GM12873 (cell line): ENCODE data around the gene TLN1.

Experiments
- TF ChIP-seq, protein P1 (sequence below): IDR thresholded peaks from 2 replicates; pipeline ENCODE4 v1.5.1; 2012; ENCODE audit warnings: low read depth, mild to moderate bottlenecking, moderate library complexity, low read length, control low read depth; ENCODE audit not compliant: insufficient read depth; ENCODE audit errors: missing control alignments

TLN1 gene

DNA sequence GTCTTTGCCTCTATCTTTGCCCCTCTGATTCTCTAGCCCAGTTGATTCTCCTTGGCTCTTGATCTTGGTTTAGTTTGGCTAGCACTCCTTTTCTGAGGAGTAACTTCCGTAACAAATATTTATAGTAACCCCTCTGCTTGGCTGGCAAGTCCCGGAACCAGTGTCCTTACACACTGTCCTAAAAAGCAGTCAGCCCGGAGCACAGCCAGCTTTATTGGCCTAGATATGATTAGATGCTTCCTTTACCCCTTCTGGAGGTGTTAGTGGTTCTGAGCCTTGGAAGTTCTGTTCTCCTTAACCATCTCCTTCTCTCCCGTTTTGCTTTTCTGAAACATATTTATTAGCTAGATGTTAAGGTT, 39.1 kb upstream of the TLN1 start:
- TF ChIP-seq, protein P1, sequence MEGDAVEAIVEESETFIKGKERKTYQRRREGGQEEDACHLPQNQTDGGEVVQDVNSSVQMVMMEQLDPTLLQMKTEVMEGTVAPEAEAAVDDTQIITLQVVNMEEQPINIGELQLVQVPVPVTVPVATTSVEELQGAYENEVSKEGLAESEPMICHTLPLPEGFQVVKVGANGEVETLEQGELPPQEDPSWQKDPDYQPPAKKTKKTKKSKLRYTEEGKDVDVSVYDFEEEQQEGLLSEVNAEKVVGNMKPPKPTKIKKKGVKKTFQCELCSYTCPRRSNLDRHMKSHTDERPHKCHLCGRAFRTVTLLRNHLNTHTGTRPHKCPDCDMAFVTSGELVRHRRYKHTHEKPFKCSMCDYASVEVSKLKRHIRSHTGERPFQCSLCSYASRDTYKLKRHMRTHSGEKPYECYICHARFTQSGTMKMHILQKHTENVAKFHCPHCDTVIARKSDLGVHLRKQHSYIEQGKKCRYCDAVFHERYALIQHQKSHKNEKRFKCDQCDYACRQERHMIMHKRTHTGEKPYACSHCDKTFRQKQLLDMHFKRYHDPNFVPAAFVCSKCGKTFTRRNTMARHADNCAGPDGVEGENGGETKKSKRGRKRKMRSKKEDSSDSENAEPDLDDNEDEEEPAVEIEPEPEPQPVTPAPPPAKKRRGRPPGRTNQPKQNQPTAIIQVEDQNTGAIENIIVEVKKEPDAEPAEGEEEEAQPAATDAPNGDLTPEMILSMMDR, result no peak

DNA sequence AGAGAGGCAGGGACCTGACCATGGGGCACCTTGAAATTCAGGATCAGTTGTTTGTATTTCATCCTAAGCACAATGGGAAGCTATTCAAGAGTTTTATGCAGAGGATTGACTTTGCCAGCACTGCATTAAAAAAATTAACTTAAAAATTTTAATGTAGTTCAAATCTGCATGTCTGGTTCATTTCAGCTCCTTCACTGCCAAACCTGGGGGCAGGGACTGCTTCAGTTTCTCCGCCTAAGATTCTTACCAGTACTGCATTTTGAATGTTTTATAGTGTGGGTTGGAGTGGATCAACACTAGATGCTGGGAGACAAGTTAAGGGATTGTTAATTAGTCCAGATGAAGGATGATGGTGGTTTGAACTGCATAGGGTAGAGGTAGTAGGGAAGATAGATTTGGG, 37.8 kb upstream of the TLN1 start:
- TF ChIP-seq, protein P1, result no peak

DNA sequence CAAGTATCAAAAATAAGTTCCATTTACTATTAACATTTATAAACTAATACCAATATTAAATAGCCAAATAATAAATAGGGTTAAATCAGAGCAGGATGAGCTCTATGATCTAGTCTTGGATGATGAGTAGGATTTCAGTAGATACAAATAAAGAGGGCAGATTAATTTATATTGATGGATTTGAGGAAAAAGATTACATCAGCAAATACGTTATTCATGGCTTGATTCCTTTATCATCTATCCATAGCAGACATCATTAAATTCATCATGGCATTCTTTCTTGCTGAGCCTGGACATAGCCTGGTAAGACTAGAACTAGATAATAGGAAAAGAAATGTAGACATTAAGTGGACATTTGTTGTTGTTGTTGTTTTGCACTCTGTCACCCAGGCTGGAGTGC, 35.5 kb upstream of the TLN1 start:
- TF ChIP-seq, protein P1, result no peak

DNA sequence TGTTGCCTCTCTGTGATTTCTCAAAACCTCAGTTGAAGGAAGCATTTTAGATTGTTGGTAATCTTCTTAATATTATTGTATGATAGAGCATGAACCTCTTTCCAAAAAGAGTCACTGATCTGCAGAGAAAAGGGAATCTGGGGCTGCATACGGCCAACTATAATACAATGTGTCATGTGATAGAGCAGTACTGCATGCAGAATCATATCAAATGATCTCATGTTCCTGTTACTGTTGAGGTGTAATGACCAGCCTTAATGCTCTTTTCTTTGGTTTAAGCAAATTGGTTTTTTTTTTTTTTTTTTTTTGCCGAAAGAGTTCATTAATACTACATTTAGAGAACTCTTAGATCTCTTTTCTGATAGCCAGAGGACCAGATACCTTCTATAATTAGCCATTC, 35.0 kb upstream of the TLN1 start:
- TF ChIP-seq, protein P1, result no peak

DNA sequence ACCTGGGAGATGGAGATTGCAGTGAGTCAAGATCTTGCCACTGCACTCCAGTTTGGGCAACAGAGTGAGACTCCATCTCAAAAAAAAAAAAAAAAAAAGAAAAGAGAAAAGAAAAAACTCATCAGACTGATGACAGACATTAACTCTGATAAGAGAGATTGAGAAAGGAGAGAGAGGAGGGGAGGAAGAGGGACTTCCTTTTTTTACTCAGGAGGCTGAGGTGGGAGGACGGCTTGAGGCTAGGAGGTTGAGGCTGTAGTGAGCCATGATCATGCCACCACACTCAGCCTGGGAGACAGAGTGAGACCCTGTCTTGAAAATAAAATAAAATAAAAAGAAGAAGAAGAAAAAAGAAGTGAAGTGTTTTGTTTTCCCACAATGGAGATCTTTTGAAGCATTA, 31.8 kb upstream of the TLN1 start:
- TF ChIP-seq, protein P1, result no peak

DNA sequence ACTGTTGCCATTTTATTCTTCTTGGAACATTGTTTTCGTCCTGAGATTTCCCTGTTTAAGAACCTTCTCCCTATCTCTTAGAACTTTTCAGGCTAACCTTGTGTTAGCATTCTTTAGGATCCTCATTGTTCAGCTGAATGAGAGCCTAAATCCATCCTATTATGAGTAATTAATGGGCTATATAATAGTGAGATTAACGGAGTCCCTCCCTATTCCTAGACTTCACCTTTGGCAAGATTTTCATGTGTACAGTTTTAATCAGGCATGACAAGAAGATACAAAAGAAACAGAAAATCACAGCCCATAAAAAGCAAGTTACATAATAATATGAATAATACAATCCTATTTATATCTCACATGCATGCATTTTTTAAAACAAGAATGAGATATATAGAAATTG, 31.2 kb upstream of the TLN1 start:
- TF ChIP-seq, protein P1, result no peak

DNA sequence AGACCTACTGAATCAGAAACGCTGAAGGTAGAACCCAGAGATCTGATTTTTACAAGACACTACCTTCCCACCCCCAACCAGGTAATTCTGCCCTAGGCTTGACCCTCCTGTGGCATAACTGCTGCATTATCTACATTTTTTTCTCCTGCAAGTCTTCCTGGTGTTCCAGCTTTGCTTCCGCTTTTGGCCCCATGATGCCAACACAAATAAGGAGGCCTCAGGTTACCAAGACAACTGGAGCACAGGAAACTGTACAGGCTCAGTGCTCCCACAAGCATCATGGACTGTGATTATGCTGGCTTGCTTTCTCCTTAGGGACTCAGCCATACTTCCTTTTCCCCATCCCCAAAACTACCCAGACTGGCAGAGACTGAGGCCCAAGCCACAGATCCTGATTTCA, 28.7 kb upstream of the TLN1 start:
- TF ChIP-seq, protein P1, result no peak

DNA sequence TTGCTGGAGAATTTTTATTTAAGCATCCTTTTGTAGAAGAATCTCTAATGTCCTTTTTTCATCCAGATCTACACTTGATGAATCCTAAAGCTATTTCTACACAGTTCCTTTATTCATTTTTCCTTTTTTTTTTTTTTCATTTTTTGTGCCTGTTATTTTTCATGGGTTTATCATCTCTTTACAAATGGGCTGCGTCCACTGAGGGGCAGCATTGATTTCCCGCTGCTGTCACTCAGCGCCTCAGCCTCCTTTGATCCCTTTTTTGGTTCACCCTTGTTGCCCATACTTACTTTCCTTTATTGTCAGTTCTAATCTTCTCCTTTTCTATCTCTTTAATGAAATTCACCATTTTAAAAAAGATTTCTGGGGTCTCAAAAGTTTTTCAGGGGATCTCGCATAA, 27.8 kb upstream of the TLN1 start:
- TF ChIP-seq, protein P1, result no peak
